Measurements from ENCODE around the gene HOOK2.

The HOOK2 gene

DNA sequence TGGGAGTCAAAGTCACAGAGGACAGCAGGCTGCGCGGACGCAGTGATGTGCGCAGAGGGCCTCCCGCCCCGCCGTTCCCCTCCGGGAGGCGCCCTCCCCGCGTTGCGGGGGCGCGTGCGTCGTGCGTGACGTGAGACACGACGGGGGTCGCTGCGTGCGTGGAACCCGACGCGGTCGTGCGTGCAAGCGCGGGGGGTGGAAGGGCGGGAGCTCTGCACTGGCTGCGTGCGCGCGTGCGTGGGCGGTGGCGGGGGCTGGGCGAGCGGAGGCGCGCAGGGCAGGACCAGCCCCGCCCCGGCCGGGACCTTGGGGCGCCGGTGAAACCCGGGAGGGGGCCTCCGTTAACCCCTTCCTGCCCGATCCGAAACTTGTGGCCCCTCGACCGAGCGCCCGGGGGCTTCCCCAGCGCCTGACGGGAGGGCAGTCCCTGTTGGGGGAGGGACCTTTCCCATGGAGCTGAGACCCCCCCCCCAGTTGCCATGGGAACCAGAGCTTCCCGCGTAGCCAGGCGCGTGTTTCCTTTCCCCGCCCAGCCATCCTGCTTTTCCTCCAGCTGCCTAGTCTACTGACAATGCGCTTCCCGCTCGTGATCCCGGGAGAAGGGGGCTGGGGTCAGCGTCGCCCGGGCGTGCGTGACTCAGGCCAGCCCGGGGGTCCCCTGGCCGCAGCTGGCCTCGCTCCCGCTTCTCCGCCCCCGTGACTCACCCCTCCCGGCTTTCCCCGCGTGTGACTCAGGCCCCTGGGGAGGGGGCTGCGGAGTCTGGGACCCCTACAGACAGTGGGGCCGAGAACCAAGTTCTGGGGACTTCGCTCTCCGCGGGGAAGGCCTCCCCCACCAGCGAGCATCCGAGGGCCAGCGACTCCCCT lies 7.3 kb upstream of the HOOK2 start (continued):
- TF ChIP-seq, protein P1, sequence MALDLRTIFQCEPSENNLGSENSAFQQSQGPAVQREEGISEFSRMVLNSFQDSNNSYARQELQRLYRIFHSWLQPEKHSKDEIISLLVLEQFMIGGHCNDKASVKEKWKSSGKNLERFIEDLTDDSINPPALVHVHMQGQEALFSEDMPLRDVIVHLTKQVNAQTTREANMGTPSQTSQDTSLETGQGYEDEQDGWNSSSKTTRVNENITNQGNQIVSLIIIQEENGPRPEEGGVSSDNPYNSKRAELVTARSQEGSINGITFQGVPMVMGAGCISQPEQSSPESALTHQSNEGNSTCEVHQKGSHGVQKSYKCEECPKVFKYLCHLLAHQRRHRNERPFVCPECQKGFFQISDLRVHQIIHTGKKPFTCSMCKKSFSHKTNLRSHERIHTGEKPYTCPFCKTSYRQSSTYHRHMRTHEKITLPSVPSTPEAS (tag by site-specific recombination; IDR thresholded peaks at IDR 0.05), result peak; percentile 20; the same call in 1 of the 2 replicates
- peak; percentile 86 for TF ChIP-seq IKZF3 (tag by site-specific recombination; IDR thresholded peaks at IDR 0.05)
- no peak for TF ChIP-seq ZNF747 (tag by site-specific recombination; IDR thresholded peaks at IDR 0.05)
- peak; percentile 74; the same call in 1 of the 2 replicates for TF ChIP-seq ZBTB1 (tag by site-specific recombination; IDR thresholded peaks at IDR 0.05)
- TF ChIP-seq ZNF510 (tag by site-specific recombination; IDR thresholded peaks at IDR 0.05; ENCODE audit: insufficient replicate concordance), result no peak
- no peak for TF ChIP-seq ZNF426 (tag by site-specific recombination; IDR thresholded peaks at IDR 0.05)
- no peak for TF ChIP-seq ZNF701 (tag by site-specific recombination; IDR thresholded peaks at IDR 0.05)
- TF ChIP-seq MZF1 (tag by site-specific recombination; IDR thresholded peaks at IDR 0.05; ENCODE audit: borderline replicate concordance), result no peak
- TF ChIP-seq ZNF132 (tag by site-specific recombination; IDR thresholded peaks at IDR 0.05; ENCODE audit: borderline replicate concordance), result no peak
- TF ChIP-seq HOXA7 (CRISPR knock-in tag; IDR thresholded peaks at IDR 0.05; ENCODE audit: borderline replicate concordance), result no peak
- TF ChIP-seq ZSCAN18 (tag by site-specific recombination; IDR thresholded peaks at IDR 0.05), result no peak
- 0 out of 2 replicates have a peak, but pooled peaks have one; percentile 69 for TF ChIP-seq BCL11B (tag by site-specific recombination; IDR thresholded peaks at IDR 0.05; ENCODE audit: low read depth)
- no peak for TF ChIP-seq ZNF837 (tag by site-specific recombination; IDR thresholded peaks at IDR 0.05)
- TF ChIP-seq ZSCAN30 (tag by site-specific recombination; IDR thresholded peaks at IDR 0.05), result peak; percentile 89
- no peak for TF ChIP-seq ZFP37 (tag by site-specific recombination; IDR thresholded peaks at IDR 0.05)
- no peak for TF ChIP-seq ZNF114 (tag by site-specific recombination; IDR thresholded peaks at IDR 0.05)
- peak; percentile 50; the same call in 1 of the 2 replicates for TF ChIP-seq ZNF677 (tag by site-specific recombination; IDR thresholded peaks at IDR 0.05)
- no peak for TF ChIP-seq ZNF707 (tag by site-specific recombination; IDR thresholded peaks at IDR 0.05)
- TF ChIP-seq WT1 (tag by site-specific recombination; IDR thresholded peaks at IDR 0.05), result 0 out of 2 replicates have a peak, but pooled peaks have one; percentile 4
- no peak for TF ChIP-seq ZNF624 (tag by site-specific recombination; IDR thresholded peaks at IDR 0.05)
- TF ChIP-seq MYNN (tag by site-specific recombination; IDR thresholded peaks at IDR 0.05; ENCODE audit: borderline replicate concordance), result no peak
- TF ChIP-seq ZBTB7A (tag by site-specific recombination; IDR thresholded peaks at IDR 0.05; ENCODE audit: low read depth), result peak; percentile 95
- TF ChIP-seq ZNF560 (tag by site-specific recombination; IDR thresholded peaks at IDR 0.05; ENCODE audit: borderline replicate concordance), result 0 out of 2 replicates have a peak, but pooled peaks have one; percentile 38
- TF ChIP-seq PRDM6 (tag by site-specific recombination; IDR thresholded peaks at IDR 0.05), result 0 out of 2 replicates have a peak, but pooled peaks have one; percentile 24
- peak; percentile 92 for TF ChIP-seq GLIS2 (tag by site-specific recombination; IDR thresholded peaks at IDR 0.05)
- no peak for TF ChIP-seq ZBTB17 (tag by site-specific recombination; IDR thresholded peaks at IDR 0.05)
- no peak for TF ChIP-seq ZNF184 (tag by site-specific recombination; IDR thresholded peaks at IDR 0.05)
- peak; percentile 50; the same call in 1 of the 2 replicates for TF ChIP-seq PRDM10 (tag by site-specific recombination; IDR thresholded peaks at IDR 0.05)
- no peak for TF ChIP-seq ZNF26 (tag by site-specific recombination; IDR thresholded peaks at IDR 0.05)
- TF ChIP-seq ZNF16 (tag by site-specific recombination; IDR thresholded peaks at IDR 0.05; ENCODE audit: low read depth), result no peak

Measured in HEK293 (cell line).